Measurements from ENCODE around the gene PHACTR3.

- TF ChIP-seq, protein P1, sequence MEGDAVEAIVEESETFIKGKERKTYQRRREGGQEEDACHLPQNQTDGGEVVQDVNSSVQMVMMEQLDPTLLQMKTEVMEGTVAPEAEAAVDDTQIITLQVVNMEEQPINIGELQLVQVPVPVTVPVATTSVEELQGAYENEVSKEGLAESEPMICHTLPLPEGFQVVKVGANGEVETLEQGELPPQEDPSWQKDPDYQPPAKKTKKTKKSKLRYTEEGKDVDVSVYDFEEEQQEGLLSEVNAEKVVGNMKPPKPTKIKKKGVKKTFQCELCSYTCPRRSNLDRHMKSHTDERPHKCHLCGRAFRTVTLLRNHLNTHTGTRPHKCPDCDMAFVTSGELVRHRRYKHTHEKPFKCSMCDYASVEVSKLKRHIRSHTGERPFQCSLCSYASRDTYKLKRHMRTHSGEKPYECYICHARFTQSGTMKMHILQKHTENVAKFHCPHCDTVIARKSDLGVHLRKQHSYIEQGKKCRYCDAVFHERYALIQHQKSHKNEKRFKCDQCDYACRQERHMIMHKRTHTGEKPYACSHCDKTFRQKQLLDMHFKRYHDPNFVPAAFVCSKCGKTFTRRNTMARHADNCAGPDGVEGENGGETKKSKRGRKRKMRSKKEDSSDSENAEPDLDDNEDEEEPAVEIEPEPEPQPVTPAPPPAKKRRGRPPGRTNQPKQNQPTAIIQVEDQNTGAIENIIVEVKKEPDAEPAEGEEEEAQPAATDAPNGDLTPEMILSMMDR (conservative IDR thresholded peaks at IDR 0.05 in 1 of 2, IDR thresholded peaks at IDR 0.05 in 1 of 2; ENCODE audit: low read depth in 1 of 2, low read length in 2 of 2), result no peak
- no peak for TF ChIP-seq EZH2 (IDR thresholded peaks at IDR 0.05; ENCODE audit: low read length, missing control alignments)
Observed at GRCh38 chr20:59580146-59580946, 24.0 kb upstream of the PHACTR3 start.
